22Rv1 (cell line): ENCODE measurements around the gene WDR62.

Source experiments
- CTCF ChIP-seq: fragments of 450-650 bp; IDR thresholded peaks from 2 replicates; pipeline ENCODE4 v1.5.1; 2017; ENCODE audit warnings: mild to moderate bottlenecking
- ZFX ChIP-seq: fragments of 450-650 bp; IDR thresholded peaks from 2 replicates; pipeline ENCODE4 v1.6.1; 2017; ENCODE audit warnings: antibody characterized with exemption, borderline replicate concordance

- TF ChIP-seq CTCF (no peak), ZFX (no peak)
Observed at GRCh38 chr19:36139120-36139472, 84.4 kb downstream of the WDR62 start.
